ENCODE measurements around the gene TET1. TPM values are rescaled to one million over a fixed set of nuclear protein-coding genes. Genes with fewer than 3 reads are reported as not detected.
A peak's percentile ranks its signal among the peaks of the same experiment; 100 is the strongest.

Gene TET1
- total and polyA plus RNA-seq, 9 of the 15 experiments (the other 6 are each of a cell fraction or from before 2014, with no cell fraction given), result 2.6 to 21.3 (median 11.6) TPM

DNA sequence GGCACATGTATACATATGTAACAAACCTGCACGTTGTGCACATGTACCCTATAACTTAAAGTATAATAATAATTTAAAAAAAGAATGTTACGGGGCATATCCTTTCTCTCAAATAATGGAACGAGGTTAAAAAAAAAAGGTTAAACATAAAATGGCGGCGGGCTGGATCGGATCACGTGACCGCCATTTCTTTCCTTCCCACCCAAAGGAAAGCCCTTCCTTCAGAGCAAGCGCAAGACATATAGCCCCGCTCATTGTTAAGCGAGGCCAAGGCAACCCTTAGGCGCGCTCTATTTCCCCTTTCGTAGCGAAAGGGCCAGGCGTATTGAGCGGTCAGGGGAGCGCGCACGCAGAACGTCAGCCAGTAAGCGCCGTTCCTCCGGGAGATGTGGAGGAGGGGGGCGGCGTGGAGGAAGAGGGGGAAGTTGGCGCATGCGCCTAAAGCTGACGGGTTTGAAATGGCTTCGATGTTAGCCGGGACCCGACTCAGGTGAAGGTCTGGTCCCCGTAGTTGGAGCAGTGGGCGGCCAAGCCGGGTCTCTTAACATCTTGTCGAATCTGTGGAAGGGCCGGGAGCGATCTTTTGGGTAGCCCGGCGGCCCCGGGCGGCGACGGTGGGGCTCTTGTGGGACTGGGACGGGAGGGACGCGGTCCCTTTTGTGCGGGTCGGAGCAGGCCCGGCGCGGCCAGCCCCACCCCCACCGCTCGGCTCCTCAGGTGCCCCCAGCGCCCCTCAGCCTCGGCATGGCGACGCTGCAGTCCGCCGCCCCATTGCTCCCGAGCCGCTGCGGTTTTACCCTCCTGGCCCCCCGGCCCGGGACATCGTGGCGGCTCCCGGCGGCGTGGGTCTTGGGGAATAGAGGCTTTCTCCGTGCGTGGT is 160.9 kb downstream of the TET1 start, which contains the start of gene CCAR1 (continued):
- TF ChIP-seq, protein P1, sequence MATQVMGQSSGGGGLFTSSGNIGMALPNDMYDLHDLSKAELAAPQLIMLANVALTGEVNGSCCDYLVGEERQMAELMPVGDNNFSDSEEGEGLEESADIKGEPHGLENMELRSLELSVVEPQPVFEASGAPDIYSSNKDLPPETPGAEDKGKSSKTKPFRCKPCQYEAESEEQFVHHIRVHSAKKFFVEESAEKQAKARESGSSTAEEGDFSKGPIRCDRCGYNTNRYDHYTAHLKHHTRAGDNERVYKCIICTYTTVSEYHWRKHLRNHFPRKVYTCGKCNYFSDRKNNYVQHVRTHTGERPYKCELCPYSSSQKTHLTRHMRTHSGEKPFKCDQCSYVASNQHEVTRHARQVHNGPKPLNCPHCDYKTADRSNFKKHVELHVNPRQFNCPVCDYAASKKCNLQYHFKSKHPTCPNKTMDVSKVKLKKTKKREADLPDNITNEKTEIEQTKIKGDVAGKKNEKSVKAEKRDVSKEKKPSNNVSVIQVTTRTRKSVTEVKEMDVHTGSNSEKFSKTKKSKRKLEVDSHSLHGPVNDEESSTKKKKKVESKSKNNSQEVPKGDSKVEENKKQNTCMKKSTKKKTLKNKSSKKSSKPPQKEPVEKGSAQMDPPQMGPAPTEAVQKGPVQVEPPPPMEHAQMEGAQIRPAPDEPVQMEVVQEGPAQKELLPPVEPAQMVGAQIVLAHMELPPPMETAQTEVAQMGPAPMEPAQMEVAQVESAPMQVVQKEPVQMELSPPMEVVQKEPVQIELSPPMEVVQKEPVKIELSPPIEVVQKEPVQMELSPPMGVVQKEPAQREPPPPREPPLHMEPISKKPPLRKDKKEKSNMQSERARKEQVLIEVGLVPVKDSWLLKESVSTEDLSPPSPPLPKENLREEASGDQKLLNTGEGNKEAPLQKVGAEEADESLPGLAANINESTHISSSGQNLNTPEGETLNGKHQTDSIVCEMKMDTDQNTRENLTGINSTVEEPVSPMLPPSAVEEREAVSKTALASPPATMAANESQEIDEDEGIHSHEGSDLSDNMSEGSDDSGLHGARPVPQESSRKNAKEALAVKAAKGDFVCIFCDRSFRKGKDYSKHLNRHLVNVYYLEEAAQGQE (IDR thresholded peaks at IDR 0.05; ENCODE audit: borderline replicate concordance), result peak; percentile 85
- TF ChIP-seq, protein P1 (CRISPR knock-in tag; IDR thresholded peaks at IDR 0.05; ENCODE audit: low read depth), result no peak; the same call in 1 of the 2 replicates
- TF ChIP-seq ZNF41 (CRISPR knock-in tag; conservative IDR thresholded peaks at IDR 0.05) (0 out of 2 replicates have a peak, but pooled peaks have one; percentile 55), ZNF583 (CRISPR knock-in tag; IDR thresholded peaks at IDR 0.05) (no peak), HNRNPL (IDR thresholded peaks at IDR 0.05; ENCODE audit: low read depth, low read length) (0 out of 2 replicates have a peak, but pooled peaks have one; percentile 53), ZFX (CRISPR knock-in tag; IDR thresholded peaks at IDR 0.05) (peak; percentile 99), RBBP5 (IDR thresholded peaks at IDR 0.05; ENCODE audit: borderline replicate concordance, insufficient read depth, low read length, poor library complexity, severe bottlenecking) (peak; percentile 94), EP400 (IDR thresholded peaks at IDR 0.05) (peak; percentile 94), ZC3H8 (IDR thresholded peaks at IDR 0.05) (no peak), ZBTB8A (IDR thresholded peaks at IDR 0.05; ENCODE audit: partially characterized antibody) (no peak), CBX1 (IDR thresholded peaks at IDR 0.05; ENCODE audit: low read depth) (peak; percentile 4; the same call in 1 of the 2 replicates), ARNT (IDR thresholded peaks at IDR 0.05) (peak in 1 of 2 experiments; percentile 91; a peak in 2 of 4 replicates), POLR2H (tag; IDR thresholded peaks at IDR 0.05; ENCODE audit: low read depth) (peak; percentile 89), CBX3 (IDR thresholded peaks at IDR 0.05; ENCODE audit: borderline replicate concordance in 1 of 2, low read length in 2 of 2) (peak in 1 of 2 experiments; percentile 36; a peak in 1 of 3 replicates), BHLHE40 (IDR thresholded peaks at IDR 0.05; ENCODE audit: low read length) (peak; percentile 94)
- TF ChIP-seq, protein P2, sequence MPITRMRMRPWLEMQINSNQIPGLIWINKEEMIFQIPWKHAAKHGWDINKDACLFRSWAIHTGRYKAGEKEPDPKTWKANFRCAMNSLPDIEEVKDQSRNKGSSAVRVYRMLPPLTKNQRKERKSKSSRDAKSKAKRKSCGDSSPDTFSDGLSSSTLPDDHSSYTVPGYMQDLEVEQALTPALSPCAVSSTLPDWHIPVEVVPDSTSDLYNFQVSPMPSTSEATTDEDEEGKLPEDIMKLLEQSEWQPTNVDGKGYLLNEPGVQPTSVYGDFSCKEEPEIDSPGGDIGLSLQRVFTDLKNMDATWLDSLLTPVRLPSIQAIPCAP (CRISPR knock-in tag; IDR thresholded peaks at IDR 0.05; ENCODE audit: borderline replicate concordance), result no peak
- TF ChIP-seq, protein P3, sequence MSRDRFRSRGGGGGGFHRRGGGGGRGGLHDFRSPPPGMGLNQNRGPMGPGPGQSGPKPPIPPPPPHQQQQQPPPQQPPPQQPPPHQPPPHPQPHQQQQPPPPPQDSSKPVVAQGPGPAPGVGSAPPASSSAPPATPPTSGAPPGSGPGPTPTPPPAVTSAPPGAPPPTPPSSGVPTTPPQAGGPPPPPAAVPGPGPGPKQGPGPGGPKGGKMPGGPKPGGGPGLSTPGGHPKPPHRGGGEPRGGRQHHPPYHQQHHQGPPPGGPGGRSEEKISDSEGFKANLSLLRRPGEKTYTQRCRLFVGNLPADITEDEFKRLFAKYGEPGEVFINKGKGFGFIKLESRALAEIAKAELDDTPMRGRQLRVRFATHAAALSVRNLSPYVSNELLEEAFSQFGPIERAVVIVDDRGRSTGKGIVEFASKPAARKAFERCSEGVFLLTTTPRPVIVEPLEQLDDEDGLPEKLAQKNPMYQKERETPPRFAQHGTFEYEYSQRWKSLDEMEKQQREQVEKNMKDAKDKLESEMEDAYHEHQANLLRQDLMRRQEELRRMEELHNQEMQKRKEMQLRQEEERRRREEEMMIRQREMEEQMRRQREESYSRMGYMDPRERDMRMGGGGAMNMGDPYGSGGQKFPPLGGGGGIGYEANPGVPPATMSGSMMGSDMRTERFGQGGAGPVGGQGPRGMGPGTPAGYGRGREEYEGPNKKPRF (IDR thresholded peaks at IDR 0.05; ENCODE audit: low read depth, low read length), result no peak

All from K562 (cell line).